ENCODE data around the gene MFSD1. TPM values are rescaled to one million over a fixed set of nuclear protein-coding genes. Genes with fewer than 3 reads are reported as not detected.

The MFSD1 gene
- 21.2 and 26.0 TPM in 2 replicates for total RNA-seq

GRCh38 chr3:158801696-158802408, at the start of gene MFSD1:
Gene MFSD1 (plus strand): TSS chr3:158802054. CDS start chr3:158802153, 99 bp downstream.
- Mint-ChIP-seq H3K36me3 (ENCODE audit: low read depth) (peaks cover 6% of the 10 kb centered on the region), H3K27me3 (ENCODE audit: insufficient read depth) (peaks cover 14% of the 10 kb centered on the region), H3K27ac (peak within 1 kb of the TSS; percentile 65), H3K9me3 (no peaks in the 10 kb centered on the region), H3K4me3 (peak within 1 kb of the TSS; percentile 89), H3K4me1 (ENCODE audit: low read depth) (peaks cover 17% of the 10 kb centered on the region)
- DNase-seq (ENCODE audit: low spot score): peak; percentile 87
- intact Hi-C loops (cut with micrococcal nuclease): loop anchor here (1.0 to 10.0 kb wide), 6 partner anchors 11 to 1950 kb away; partner anchors contain the start of genes KPNA4, MLF1 and SHOX2

GRCh38 chr3:158753854-158754253, 48.0 kb upstream of the MFSD1 start:
- no peaks in the 10 kb centered on the region for H3K9me3 Mint-ChIP-seq
- no peak for DNase-seq (ENCODE audit: low spot score)
- H3K27me3 Mint-ChIP-seq (ENCODE audit: insufficient read depth): no peaks in the 10 kb centered on the region
- no peaks in the 10 kb centered on the region for H3K4me1 Mint-ChIP-seq (ENCODE audit: low read depth)
- intact Hi-C loops (cut with micrococcal nuclease): no loop called here
- no peak overlapping the region for H3K4me3 Mint-ChIP-seq
- no peak overlapping the region for H3K27ac Mint-ChIP-seq
- H3K36me3 Mint-ChIP-seq (ENCODE audit: low read depth): no peaks in the 10 kb centered on the region

- peaks cover 1% of the 10 kb centered on the region for H3K27me3 Mint-ChIP-seq (ENCODE audit: insufficient read depth)
- intact Hi-C loops (cut with micrococcal nuclease): no loop called here
- DNase-seq (ENCODE audit: low spot score): no peak
- H3K9me3 Mint-ChIP-seq: no peaks in the 10 kb centered on the region
- H3K4me1 Mint-ChIP-seq (ENCODE audit: low read depth): no peaks in the 10 kb centered on the region
- no peaks in the 10 kb centered on the region for H3K36me3 Mint-ChIP-seq (ENCODE audit: low read depth)
- H3K27ac Mint-ChIP-seq: no peak overlapping the region
- no peak overlapping the region for H3K4me3 Mint-ChIP-seq
These were observed 46.4 kb upstream of the MFSD1 start for GRCh38 chr3:158755421-158755820.

- no peak overlapping the region for H3K27ac Mint-ChIP-seq
- no peak for DNase-seq (ENCODE audit: low spot score)
- no peaks in the 10 kb centered on the region for H3K9me3 Mint-ChIP-seq
- H3K36me3 Mint-ChIP-seq (ENCODE audit: low read depth): no peaks in the 10 kb centered on the region
- H3K4me1 Mint-ChIP-seq (ENCODE audit: low read depth): no peaks in the 10 kb centered on the region
- intact Hi-C loops (cut with micrococcal nuclease): no loop called here
- peaks cover 1% of the 10 kb centered on the region for H3K27me3 Mint-ChIP-seq (ENCODE audit: insufficient read depth)
- H3K4me3 Mint-ChIP-seq: no peak overlapping the region
These were observed 40.5 kb upstream of the MFSD1 start for GRCh38 chr3:158761350-158761749.

GRCh38 chr3:158762701-158763100, 39.2 kb upstream of the MFSD1 start:
- H3K27ac Mint-ChIP-seq: no peak overlapping the region
- intact Hi-C loops (cut with micrococcal nuclease): no loop called here
- H3K9me3 Mint-ChIP-seq: no peaks in the 10 kb centered on the region
- H3K27me3 Mint-ChIP-seq (ENCODE audit: insufficient read depth): peaks cover 1% of the 10 kb centered on the region
- DNase-seq (ENCODE audit: low spot score): no peak
- no peak overlapping the region for H3K4me3 Mint-ChIP-seq
- H3K36me3 Mint-ChIP-seq (ENCODE audit: low read depth): no peaks in the 10 kb centered on the region
- no peaks in the 10 kb centered on the region for H3K4me1 Mint-ChIP-seq (ENCODE audit: low read depth)

- no peak overlapping the region for H3K27ac Mint-ChIP-seq
- no peaks in the 10 kb centered on the region for H3K36me3 Mint-ChIP-seq (ENCODE audit: low read depth)
- peaks cover 1% of the 10 kb centered on the region for H3K27me3 Mint-ChIP-seq (ENCODE audit: insufficient read depth)
- H3K4me3 Mint-ChIP-seq: no peak overlapping the region
- intact Hi-C loops (cut with micrococcal nuclease): no loop called here
- H3K4me1 Mint-ChIP-seq (ENCODE audit: low read depth): no peaks in the 10 kb centered on the region
- DNase-seq (ENCODE audit: low spot score): no peak
- H3K9me3 Mint-ChIP-seq: no peaks in the 10 kb centered on the region
These were observed 38.4 kb upstream of the MFSD1 start for GRCh38 chr3:158763421-158763820.

GRCh38 chr3:158765518-158766205, 36.2 kb upstream of the MFSD1 start:
- DNase-seq (ENCODE audit: low spot score): no peak
- Mint-ChIP-seq H3K9me3 (no peaks in the 10 kb centered on the region), H3K4me3 (no peak overlapping the region), H3K27ac (no peak overlapping the region), H3K4me1 (ENCODE audit: low read depth) (no peaks in the 10 kb centered on the region), H3K27me3 (ENCODE audit: insufficient read depth) (no peaks in the 10 kb centered on the region), H3K36me3 (ENCODE audit: low read depth) (no peaks in the 10 kb centered on the region)
- intact Hi-C loops (cut with micrococcal nuclease): no loop called here

GRCh38 chr3:158766364-158766763, 35.5 kb upstream of the MFSD1 start:
- no peak for DNase-seq (ENCODE audit: low spot score)
- no peaks in the 10 kb centered on the region for H3K9me3 Mint-ChIP-seq
- H3K27ac Mint-ChIP-seq: no peak overlapping the region
- H3K4me1 Mint-ChIP-seq (ENCODE audit: low read depth): no peaks in the 10 kb centered on the region
- intact Hi-C loops (cut with micrococcal nuclease): no loop called here
- no peaks in the 10 kb centered on the region for H3K27me3 Mint-ChIP-seq (ENCODE audit: insufficient read depth)
- H3K4me3 Mint-ChIP-seq: no peak overlapping the region
- H3K36me3 Mint-ChIP-seq (ENCODE audit: low read depth): no peaks in the 10 kb centered on the region

- no peaks in the 10 kb centered on the region for H3K27me3 Mint-ChIP-seq (ENCODE audit: insufficient read depth)
- H3K36me3 Mint-ChIP-seq (ENCODE audit: low read depth): no peaks in the 10 kb centered on the region
- intact Hi-C loops (cut with micrococcal nuclease): no loop called here
- H3K9me3 Mint-ChIP-seq: no peaks in the 10 kb centered on the region
- H3K27ac Mint-ChIP-seq: no peak overlapping the region
- no peaks in the 10 kb centered on the region for H3K4me1 Mint-ChIP-seq (ENCODE audit: low read depth)
- DNase-seq (ENCODE audit: low spot score): no peak
- no peak overlapping the region for H3K4me3 Mint-ChIP-seq
These were observed 33.5 kb upstream of the MFSD1 start for GRCh38 chr3:158768361-158768787.

- DNase-seq (ENCODE audit: low spot score): no peak
- H3K4me1 Mint-ChIP-seq (ENCODE audit: low read depth): no peaks in the 10 kb centered on the region
- intact Hi-C loops (cut with micrococcal nuclease): no loop called here
- H3K27ac Mint-ChIP-seq: no peak overlapping the region
- H3K27me3 Mint-ChIP-seq (ENCODE audit: insufficient read depth): no peaks in the 10 kb centered on the region
- H3K36me3 Mint-ChIP-seq (ENCODE audit: low read depth): no peaks in the 10 kb centered on the region
- H3K4me3 Mint-ChIP-seq: no peak overlapping the region
- no peaks in the 10 kb centered on the region for H3K9me3 Mint-ChIP-seq
These were observed 32.8 kb upstream of the MFSD1 start for GRCh38 chr3:158768881-158769543.

- H3K27ac Mint-ChIP-seq: no peak overlapping the region
- no peaks in the 10 kb centered on the region for H3K36me3 Mint-ChIP-seq (ENCODE audit: low read depth)
- H3K4me3 Mint-ChIP-seq: no peak overlapping the region
- no peak for DNase-seq (ENCODE audit: low spot score)
- intact Hi-C loops (cut with micrococcal nuclease): no loop called here
- no peaks in the 10 kb centered on the region for H3K27me3 Mint-ChIP-seq (ENCODE audit: insufficient read depth)
- H3K4me1 Mint-ChIP-seq (ENCODE audit: low read depth): no peaks in the 10 kb centered on the region
- H3K9me3 Mint-ChIP-seq: no peaks in the 10 kb centered on the region
These were observed 32.3 kb upstream of the MFSD1 start for GRCh38 chr3:158769549-158769948.

- H3K27me3 Mint-ChIP-seq (ENCODE audit: insufficient read depth): no peaks in the 10 kb centered on the region
- H3K4me3 Mint-ChIP-seq: no peak overlapping the region
- DNase-seq (ENCODE audit: low spot score): no peak
- intact Hi-C loops (cut with micrococcal nuclease): no loop called here
- H3K36me3 Mint-ChIP-seq (ENCODE audit: low read depth): no peaks in the 10 kb centered on the region
- no peak overlapping the region for H3K27ac Mint-ChIP-seq
- peaks cover under 1% of the 10 kb centered on the region for H3K4me1 Mint-ChIP-seq (ENCODE audit: low read depth)
- H3K9me3 Mint-ChIP-seq: no peaks in the 10 kb centered on the region
These were observed 31.7 kb upstream of the MFSD1 start for GRCh38 chr3:158769952-158770740.

All from activated T-helper 1 cell treated with anti-CD3 and anti-CD28 coated beads, Interleukin-12 subunit alpha, Interleukin-12 subunit beta, Interleukin-2, Interleukin-4 antibody, amounts not matched to agents 30 ng/mL and 10 ng/mL and 1 ng/mL, durations not matched to agents 14 hours and 24 hours and 36 hours (primary cell).